Natural killer cell (primary cell): Measurements from ENCODE around the gene SRRM4. TPM values are rescaled to one million over a fixed set of nuclear protein-coding genes. Genes with fewer than 3 reads are reported as not detected.

Experiments
- ATAC-seq, 3 donors: fragments of 150-1000 bp in 2 of 3; fragments of 200-7000 bp in 1 of 3; cut with Tn5 transposase; 1 replicate in 1 of 3; 2 replicates in 2 of 3; pipeline ENCODE4 v1.10.0; 2021; ENCODE audit warnings: mild to moderate bottlenecking in 2 of 3, moderate library complexity in 2 of 3
- DNase-seq, 2 donors: peaks; one replicate each; pipeline versions ENCODE4 v3.0.0 to v3.0.0-alpha.2; 2013 to 2021; ENCODE audit warnings: mixed read lengths in 1 of 2
- H3K27ac ChIP-seq: one replicate; pipeline ENCODE4 v1.5.1; 2013; ENCODE audit warnings: mild to moderate bottlenecking, low read length
- H3K27me3 ChIP-seq: one replicate; pipeline ENCODE4 v1.6.1; 2013; ENCODE audit warnings: low read length; ENCODE audit not compliant: control insufficient read depth, insufficient read depth
- H3K36me3 ChIP-seq: one replicate; pipeline ENCODE4 v1.6.1; 2013; ENCODE audit warnings: low read length; ENCODE audit not compliant: control insufficient read depth, insufficient read depth
- H3K4me1 ChIP-seq: one replicate; pipeline ENCODE4 v1.6.1; 2013; ENCODE audit warnings: low read length; ENCODE audit not compliant: control insufficient read depth, insufficient read depth
- H3K4me3 ChIP-seq: one replicate; pipeline ENCODE4 v1.5.1; 2013; ENCODE audit warnings: low read length
- H3K9me3 ChIP-seq: one replicate; pipeline ENCODE4 v1.6.1; 2013; ENCODE audit warnings: low read length; ENCODE audit not compliant: control insufficient read depth, insufficient read depth
- H3K27ac Mint-ChIP-seq, 2 donors: one replicate each; pipeline ENCODE4 v1.8.0; 2022; ENCODE audit warnings: mild to moderate bottlenecking in 2 of 2, mixed read lengths in 2 of 2, moderate library complexity in 1 of 2
- H3K27me3 Mint-ChIP-seq, 2 donors: one replicate each; pipeline ENCODE4 v1.8.0; 2022; ENCODE audit warnings: low read depth in 2 of 2, mixed read lengths in 2 of 2
- H3K36me3 Mint-ChIP-seq: one replicate; pipeline ENCODE4 v1.8.0; 2022; ENCODE audit warnings: mixed read lengths
- H3K4me1 Mint-ChIP-seq, 2 donors: one replicate each; pipeline ENCODE4 v1.8.0; 2022; ENCODE audit warnings: mixed read lengths in 2 of 2
- H3K4me3 Mint-ChIP-seq: one replicate; pipeline ENCODE4 v1.8.0; 2022; ENCODE audit warnings: mild to moderate bottlenecking, moderate library complexity, mixed read lengths
- H3K9me3 Mint-ChIP-seq, 2 donors: one replicate each; pipeline ENCODE4 v1.8.0; 2022; ENCODE audit warnings: mixed read lengths in 2 of 2
- WGBS: methylation state at CpG from one replicate; pipeline ENCODE4 v1.1.7; 2013; ENCODE audit warnings: missing lambda C conversion rate; ENCODE audit not compliant: insufficient coverage; 5-methylcytosine and 5-hydroxymethylcytosine counted together
- intact Hi-C: fragments of 100-400 bp; cut with micrococcal nuclease; formaldehyde crosslinking; loops from one replicate; pipeline ENCODE4 v1.14.2; 2022
- total RNA-seq, 4 donors: library from RNA; stranded (reverse); fragments of 120-200 nt in 1 of 4; gene quantifications; one replicate each; pipeline versions ENCODE4 v1.2.3 to v1.2.4, GENCODE V29; 2013 to 2022
- TF ChIP-seq, protein P1 (sequence below): fragments of 200-600 bp; IDR thresholded peaks from one replicate; pipeline ENCODE4 v1.8.0; 2022; ENCODE audit warnings: antibody characterized with exemption

The SRRM4 gene
- total RNA-seq, 3 donors from 2014 or later (not counting 1 experiment from before 2014, with no cell fraction given): not detected

DNA sequence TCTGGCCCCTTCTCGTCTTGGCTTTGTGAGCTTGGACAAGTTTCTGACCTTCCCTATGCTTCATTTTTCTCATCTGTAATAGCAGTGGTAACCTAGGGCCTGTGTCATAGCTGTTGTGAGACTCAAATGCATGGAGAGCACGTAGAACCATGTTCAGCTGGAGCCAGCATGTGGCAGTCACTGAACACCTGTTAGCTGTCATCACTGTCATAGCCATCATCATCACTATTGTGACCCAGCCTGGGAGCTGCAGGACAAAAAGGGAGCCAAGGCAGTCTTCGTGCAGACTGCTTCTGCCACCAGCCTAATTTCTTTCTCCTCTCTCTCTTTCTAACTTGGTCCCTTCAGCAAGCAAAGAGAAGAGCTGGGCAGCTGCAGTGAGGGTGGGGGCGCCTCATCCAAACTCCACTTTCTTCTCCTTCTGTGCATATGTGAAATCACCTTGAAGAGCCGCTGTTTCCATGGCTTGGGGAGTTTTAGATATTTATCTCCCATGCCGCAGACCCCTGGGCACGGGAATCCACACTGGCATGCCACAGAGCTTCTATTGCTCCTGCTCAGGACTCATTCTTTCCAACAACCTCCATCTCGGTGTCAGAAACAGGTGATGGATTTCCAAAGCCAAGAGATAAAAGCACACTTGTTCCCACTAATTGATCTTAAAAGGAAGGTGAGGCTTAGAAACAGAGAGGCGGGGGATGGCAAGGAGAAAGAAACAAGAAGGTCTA, 87.0 kb downstream of the SRRM4 start:
- 63% methylated on average over 8 of the region's 9 CpGs for WGBS
- no peak overlapping the region for H3K4me3 ChIP-seq
- Mint-ChIP-seq H3K36me3 (no peaks in the 10 kb centered on the region), H3K4me3 (no peak overlapping the region), H3K9me3 (peaks cover 0 to 4% of the 10 kb centered on the region in 2 donors), H3K4me1 (no peaks in the 10 kb centered on the region), H3K27ac (no peak overlapping the region), H3K27me3 (peaks cover 0 to 3% of the 10 kb centered on the region in 2 donors)
- no peak for ATAC-seq
- intact Hi-C loops: no loop called here
- H3K36me3 ChIP-seq: no peaks in the 10 kb centered on the region
- DNase-seq: no peak
- no peaks in the 10 kb centered on the region for H3K9me3 ChIP-seq
- H3K4me1 ChIP-seq: no peaks in the 10 kb centered on the region
- no peaks in the 10 kb centered on the region for H3K27me3 ChIP-seq
- no peak overlapping the region for H3K27ac ChIP-seq
- TF ChIP-seq, protein P1, sequence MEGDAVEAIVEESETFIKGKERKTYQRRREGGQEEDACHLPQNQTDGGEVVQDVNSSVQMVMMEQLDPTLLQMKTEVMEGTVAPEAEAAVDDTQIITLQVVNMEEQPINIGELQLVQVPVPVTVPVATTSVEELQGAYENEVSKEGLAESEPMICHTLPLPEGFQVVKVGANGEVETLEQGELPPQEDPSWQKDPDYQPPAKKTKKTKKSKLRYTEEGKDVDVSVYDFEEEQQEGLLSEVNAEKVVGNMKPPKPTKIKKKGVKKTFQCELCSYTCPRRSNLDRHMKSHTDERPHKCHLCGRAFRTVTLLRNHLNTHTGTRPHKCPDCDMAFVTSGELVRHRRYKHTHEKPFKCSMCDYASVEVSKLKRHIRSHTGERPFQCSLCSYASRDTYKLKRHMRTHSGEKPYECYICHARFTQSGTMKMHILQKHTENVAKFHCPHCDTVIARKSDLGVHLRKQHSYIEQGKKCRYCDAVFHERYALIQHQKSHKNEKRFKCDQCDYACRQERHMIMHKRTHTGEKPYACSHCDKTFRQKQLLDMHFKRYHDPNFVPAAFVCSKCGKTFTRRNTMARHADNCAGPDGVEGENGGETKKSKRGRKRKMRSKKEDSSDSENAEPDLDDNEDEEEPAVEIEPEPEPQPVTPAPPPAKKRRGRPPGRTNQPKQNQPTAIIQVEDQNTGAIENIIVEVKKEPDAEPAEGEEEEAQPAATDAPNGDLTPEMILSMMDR: no peak

DNA sequence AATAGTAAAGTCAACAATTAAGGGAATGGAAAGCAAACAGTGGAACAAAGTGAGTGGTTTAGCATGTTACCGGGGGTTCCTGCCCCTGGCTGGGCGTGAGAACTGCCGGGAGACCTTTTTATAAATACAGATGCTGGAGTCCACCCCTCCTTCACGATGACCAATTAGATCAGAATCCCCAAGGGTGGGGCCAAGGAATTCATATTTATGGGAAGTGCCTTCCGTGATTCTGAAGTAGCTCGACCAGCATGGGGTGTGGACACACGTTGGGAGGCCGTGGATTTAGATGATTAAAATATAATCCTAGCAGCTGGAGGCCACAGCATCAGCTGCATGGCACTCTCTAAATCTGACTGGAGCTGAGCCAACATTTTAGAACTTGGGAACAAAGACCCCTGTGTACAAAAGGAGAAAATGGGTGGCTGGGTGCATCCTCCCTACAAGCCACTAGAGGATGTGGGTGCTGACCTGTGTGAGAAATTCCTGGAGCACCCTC, 87.9 kb downstream of the SRRM4 start:
- 32% methylated on average over 8 of the region's 8 CpGs for WGBS
- no peaks in the 10 kb centered on the region for H3K36me3 Mint-ChIP-seq
- H3K4me1 ChIP-seq: no peaks in the 10 kb centered on the region
- DNase-seq (no peak), ATAC-seq (no peak)
- TF ChIP-seq, protein P1: no peak
- peaks cover 0 to 3% of the 10 kb centered on the region in 2 donors for H3K27me3 Mint-ChIP-seq
- H3K9me3 Mint-ChIP-seq: peaks cover 0 to 4% of the 10 kb centered on the region in 2 donors
- intact Hi-C loops: no loop called here
- no peak overlapping the region for H3K4me3 ChIP-seq
- H3K4me1 Mint-ChIP-seq: no peaks in the 10 kb centered on the region
- no peak overlapping the region for H3K27ac Mint-ChIP-seq
- no peaks in the 10 kb centered on the region for H3K27me3 ChIP-seq
- H3K4me3 Mint-ChIP-seq: no peak overlapping the region
- H3K36me3 ChIP-seq: no peaks in the 10 kb centered on the region
- H3K9me3 ChIP-seq: no peaks in the 10 kb centered on the region
- no peak overlapping the region for H3K27ac ChIP-seq

DNA sequence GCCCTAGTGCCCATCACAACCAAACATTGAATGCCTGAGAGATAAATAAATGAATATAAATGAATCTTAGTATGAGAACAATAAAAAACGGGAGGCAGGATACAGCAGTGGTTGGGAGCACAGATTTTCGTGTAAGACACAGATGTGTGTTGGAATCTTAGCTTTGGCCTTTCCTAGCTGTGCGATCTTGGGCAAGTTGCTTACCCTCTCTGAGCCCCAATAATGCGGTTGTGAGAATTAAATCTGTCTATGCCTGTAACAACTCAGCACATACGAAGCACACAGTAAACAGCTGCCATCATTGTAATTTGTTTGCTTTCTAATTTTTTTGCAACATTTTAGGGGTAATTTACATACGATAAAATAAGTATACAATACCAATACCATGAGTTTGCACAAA, 89.8 kb downstream of the SRRM4 start:
- TF ChIP-seq, protein P1: no peak
- intact Hi-C loops: no loop called here

More for the DNA sequence above, 89.8 kb downstream of the SRRM4 start:
- DNase-seq (no peak), ATAC-seq (no peak)
- Histone ChIP-seq H3K36me3 (no peaks in the 10 kb centered on the region), H3K4me1 (no peaks in the 10 kb centered on the region), H3K27ac (no peak overlapping the region), H3K4me3 (no peak overlapping the region), H3K27me3 (no peaks in the 10 kb centered on the region), H3K9me3 (no peaks in the 10 kb centered on the region)
- no peaks in the 10 kb centered on the region for H3K4me1 Mint-ChIP-seq
- peaks cover 0 to 3% of the 10 kb centered on the region in 2 donors for H3K27me3 Mint-ChIP-seq
- no peak overlapping the region for H3K4me3 Mint-ChIP-seq
- WGBS: 81% methylated on average over 5 of the region's 6 CpGs
- H3K27ac Mint-ChIP-seq: no peak overlapping the region
- peaks cover 0 to 4% of the 10 kb centered on the region in 2 donors for H3K9me3 Mint-ChIP-seq
- H3K36me3 Mint-ChIP-seq: no peaks in the 10 kb centered on the region
